HepG2 (cell line): ENCODE data around the gene FIGLA. TPM values are rescaled to one million over a fixed set of nuclear protein-coding genes. Genes with fewer than 3 reads are reported as not detected.
A peak's percentile ranks its signal among the peaks of the same experiment; 100 is the strongest.

Experiments
- FOXA1 ChIP-seq, 2 experiments: fragments of 450-650 bp in 1 of 2; sonication (generic) in 1 of 2; formaldehyde crosslinking in 1 of 2; IDR thresholded peaks; 2 replicates each; pipeline versions ENCODE4 v1.4.0 to v1.6.1; 2016 to 2020; ENCODE audit warnings: missing genetic modification reagents in 1 of 2
- GZF1 ChIP-seq: sonication (generic); formaldehyde crosslinking; IDR thresholded peaks from 2 replicates; pipeline ENCODE4 v1.5.1; 2020; ENCODE audit warnings: mild to moderate bottlenecking, missing genetic modification reagents
- HDAC2 ChIP-seq: sonication (generic); formaldehyde crosslinking; IDR thresholded peaks from 2 replicates; pipeline ENCODE4 v1.4.0; 2020; ENCODE audit warnings: missing genetic modification reagents
- ONECUT2 ChIP-seq: sonication (generic); formaldehyde crosslinking; IDR thresholded peaks from 2 replicates; pipeline ENCODE4 v1.4.0; 2020; ENCODE audit warnings: missing genetic modification reagents
- PAX8 ChIP-seq: sonication (generic); formaldehyde crosslinking; IDR thresholded peaks from 2 replicates; pipeline ENCODE4 v1.8.0; 2022; ENCODE audit warnings: mild to moderate bottlenecking, missing genetic modification reagents, borderline replicate concordance
- RELA ChIP-seq: sonication (generic); formaldehyde crosslinking; IDR thresholded peaks from 2 replicates; pipeline ENCODE4 v1.4.0; 2020; ENCODE audit warnings: missing genetic modification reagents
- RXRA ChIP-seq: sonication (generic); formaldehyde crosslinking; IDR thresholded peaks from 2 replicates; pipeline ENCODE4 v1.5.1; 2020; ENCODE audit warnings: missing genetic modification reagents
- SMAD9 ChIP-seq: sonication (generic); formaldehyde crosslinking; IDR thresholded peaks from 2 replicates; pipeline ENCODE4 v1.5.1; 2020; ENCODE audit warnings: mild to moderate bottlenecking, missing genetic modification reagents
- ZNF460 ChIP-seq: sonication (generic); formaldehyde crosslinking; IDR thresholded peaks from 2 replicates; pipeline ENCODE4 v1.5.1; 2020; ENCODE audit warnings: missing genetic modification reagents, mild to moderate bottlenecking, borderline replicate concordance
- ZNF780A ChIP-seq: sonication (generic); formaldehyde crosslinking; IDR thresholded peaks from 2 replicates; pipeline ENCODE4 v1.8.0; 2022; ENCODE audit warnings: mild to moderate bottlenecking, missing genetic modification reagents, moderate library complexity
- polyA plus RNA-seq, 8 experiments: library from polyadenylated mRNA; depleted of rRNA in 3 of 8; stranded (reverse) in 7 of 8; unstranded in 1 of 8; fragments of >200 nt; fragmentation: Illumina TruSeq in 4 of 8; extraction: Trizol in 4 of 8; gene quantifications; 2 replicates each; pipeline versions ENCODE4 v1.2.1 to v1.2.3, GENCODE V29; 2011 to 2016; ENCODE audit warnings: low read depth in 4 of 8, missing spikeins in 1 of 8, mixed read lengths in 1 of 8; ENCODE audit not compliant: insufficient read depth in 1 of 8
- total RNA-seq, 5 experiments: library from RNA; depleted of rRNA; stranded (reverse); fragments of >200 nt; fragmentation: Illumina TruSeq; extraction: Trizol; gene quantifications; 2 replicates each; pipeline ENCODE4 v1.2.3, GENCODE V29; 2016; ENCODE audit warnings: low read depth in 1 of 5
- TF ChIP-seq, protein P1 (sequence below): IDR thresholded peaks from 2 replicates; pipeline ENCODE4 v1.6.1; 2016; ENCODE audit warnings: low read depth, missing genetic modification reagents, missing compliant biosample characterization
- TF ChIP-seq, protein P2 (sequence below): sonication (generic); formaldehyde crosslinking; IDR thresholded peaks from 2 replicates; pipeline ENCODE4 v1.5.1; 2020; ENCODE audit warnings: missing genetic modification reagents, mild to moderate bottlenecking, borderline replicate concordance
- TF ChIP-seq, protein P3 (sequence below): sonication (generic); formaldehyde crosslinking; IDR thresholded peaks from 2 replicates; pipeline ENCODE4 v1.5.1; 2020; ENCODE audit warnings: mild to moderate bottlenecking, missing genetic modification reagents, moderate library complexity
- TF ChIP-seq, protein P4 (sequence below): sonication (generic); formaldehyde crosslinking; IDR thresholded peaks from 2 replicates; pipeline ENCODE4 v1.5.1; 2020; ENCODE audit warnings: missing genetic modification reagents, mild to moderate bottlenecking, borderline replicate concordance
- TF ChIP-seq, protein P5 (sequence below): sonication (generic); formaldehyde crosslinking; IDR thresholded peaks from 2 replicates; pipeline ENCODE4 v1.4.0; 2020; ENCODE audit warnings: missing genetic modification reagents

The FIGLA gene
- total and polyA plus RNA-seq, 2 of the 13 experiments (the other 11 are each of a cell fraction or from before 2014, with no cell fraction given), result not detected

DNA sequence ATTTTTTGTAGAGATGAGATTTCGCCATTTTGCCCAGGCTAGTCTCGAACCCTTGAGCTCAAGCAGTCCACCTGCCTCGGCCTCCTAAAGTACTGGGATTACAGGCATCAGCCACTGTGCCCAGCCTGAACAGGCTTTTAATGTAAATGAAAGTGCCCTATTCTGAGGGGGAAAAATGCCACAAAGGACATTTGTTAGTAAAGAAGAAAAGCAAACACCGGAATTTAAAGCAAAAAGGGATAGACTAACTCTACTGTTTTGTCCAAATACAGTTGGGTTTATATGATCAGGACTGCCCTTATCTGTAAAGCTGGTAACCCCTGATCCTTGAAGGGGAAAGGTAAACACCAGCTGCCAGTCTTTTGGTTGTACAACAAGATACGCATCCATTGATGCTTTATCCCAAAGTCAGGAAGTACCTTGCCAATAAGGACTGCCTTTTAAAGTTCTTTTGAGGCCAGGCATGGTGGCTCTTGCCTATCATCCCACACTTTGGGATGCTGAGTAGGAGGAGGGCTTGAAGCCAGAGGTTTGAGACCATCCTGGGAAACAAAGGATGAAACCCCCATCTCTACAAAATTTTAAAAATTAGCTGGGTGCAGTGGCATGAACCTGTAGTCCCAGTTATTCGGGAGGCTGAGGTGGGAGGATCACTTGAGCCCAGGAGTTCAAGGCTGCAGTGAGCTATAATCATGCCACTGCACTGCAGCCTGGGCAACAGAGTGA, 16.8 kb upstream of the FIGLA start (continued):
- TF ChIP-seq RXRA (peak; percentile 92; the same call in 1 of the 2 replicates), ONECUT2 (CRISPR knock-in tag) (peak; percentile 70), RELA (no peak), ZNF780A (CRISPR knock-in tag) (no peak), ZNF460 (CRISPR knock-in tag) (no peak), HDAC2 (peak; percentile 99), GZF1 (CRISPR knock-in tag) (no peak), FOXA1 (IDR thresholded peaks at IDR 0.05) (peak; percentile 87), FOXA1 (CRISPR knock-in tag; IDR thresholded peaks at IDR 0.05) (peak; percentile 99), PAX8 (CRISPR knock-in tag) (no peak), SMAD9 (CRISPR knock-in tag) (no peak)
- TF ChIP-seq, protein P1, sequence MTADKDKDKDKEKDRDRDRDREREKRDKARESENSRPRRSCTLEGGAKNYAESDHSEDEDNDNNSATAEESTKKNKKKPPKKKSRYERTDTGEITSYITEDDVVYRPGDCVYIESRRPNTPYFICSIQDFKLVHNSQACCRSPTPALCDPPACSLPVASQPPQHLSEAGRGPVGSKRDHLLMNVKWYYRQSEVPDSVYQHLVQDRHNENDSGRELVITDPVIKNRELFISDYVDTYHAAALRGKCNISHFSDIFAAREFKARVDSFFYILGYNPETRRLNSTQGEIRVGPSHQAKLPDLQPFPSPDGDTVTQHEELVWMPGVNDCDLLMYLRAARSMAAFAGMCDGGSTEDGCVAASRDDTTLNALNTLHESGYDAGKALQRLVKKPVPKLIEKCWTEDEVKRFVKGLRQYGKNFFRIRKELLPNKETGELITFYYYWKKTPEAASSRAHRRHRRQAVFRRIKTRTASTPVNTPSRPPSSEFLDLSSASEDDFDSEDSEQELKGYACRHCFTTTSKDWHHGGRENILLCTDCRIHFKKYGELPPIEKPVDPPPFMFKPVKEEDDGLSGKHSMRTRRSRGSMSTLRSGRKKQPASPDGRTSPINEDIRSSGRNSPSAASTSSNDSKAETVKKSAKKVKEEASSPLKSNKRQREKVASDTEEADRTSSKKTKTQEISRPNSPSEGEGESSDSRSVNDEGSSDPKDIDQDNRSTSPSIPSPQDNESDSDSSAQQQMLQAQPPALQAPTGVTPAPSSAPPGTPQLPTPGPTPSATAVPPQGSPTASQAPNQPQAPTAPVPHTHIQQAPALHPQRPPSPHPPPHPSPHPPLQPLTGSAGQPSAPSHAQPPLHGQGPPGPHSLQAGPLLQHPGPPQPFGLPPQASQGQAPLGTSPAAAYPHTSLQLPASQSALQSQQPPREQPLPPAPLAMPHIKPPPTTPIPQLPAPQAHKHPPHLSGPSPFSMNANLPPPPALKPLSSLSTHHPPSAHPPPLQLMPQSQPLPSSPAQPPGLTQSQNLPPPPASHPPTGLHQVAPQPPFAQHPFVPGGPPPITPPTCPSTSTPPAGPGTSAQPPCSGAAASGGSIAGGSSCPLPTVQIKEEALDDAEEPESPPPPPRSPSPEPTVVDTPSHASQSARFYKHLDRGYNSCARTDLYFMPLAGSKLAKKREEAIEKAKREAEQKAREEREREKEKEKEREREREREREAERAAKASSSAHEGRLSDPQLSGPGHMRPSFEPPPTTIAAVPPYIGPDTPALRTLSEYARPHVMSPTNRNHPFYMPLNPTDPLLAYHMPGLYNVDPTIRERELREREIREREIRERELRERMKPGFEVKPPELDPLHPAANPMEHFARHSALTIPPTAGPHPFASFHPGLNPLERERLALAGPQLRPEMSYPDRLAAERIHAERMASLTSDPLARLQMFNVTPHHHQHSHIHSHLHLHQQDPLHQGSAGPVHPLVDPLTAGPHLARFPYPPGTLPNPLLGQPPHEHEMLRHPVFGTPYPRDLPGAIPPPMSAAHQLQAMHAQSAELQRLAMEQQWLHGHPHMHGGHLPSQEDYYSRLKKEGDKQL (CRISPR knock-in tag), result peak; percentile 95
- TF ChIP-seq, protein P2, sequence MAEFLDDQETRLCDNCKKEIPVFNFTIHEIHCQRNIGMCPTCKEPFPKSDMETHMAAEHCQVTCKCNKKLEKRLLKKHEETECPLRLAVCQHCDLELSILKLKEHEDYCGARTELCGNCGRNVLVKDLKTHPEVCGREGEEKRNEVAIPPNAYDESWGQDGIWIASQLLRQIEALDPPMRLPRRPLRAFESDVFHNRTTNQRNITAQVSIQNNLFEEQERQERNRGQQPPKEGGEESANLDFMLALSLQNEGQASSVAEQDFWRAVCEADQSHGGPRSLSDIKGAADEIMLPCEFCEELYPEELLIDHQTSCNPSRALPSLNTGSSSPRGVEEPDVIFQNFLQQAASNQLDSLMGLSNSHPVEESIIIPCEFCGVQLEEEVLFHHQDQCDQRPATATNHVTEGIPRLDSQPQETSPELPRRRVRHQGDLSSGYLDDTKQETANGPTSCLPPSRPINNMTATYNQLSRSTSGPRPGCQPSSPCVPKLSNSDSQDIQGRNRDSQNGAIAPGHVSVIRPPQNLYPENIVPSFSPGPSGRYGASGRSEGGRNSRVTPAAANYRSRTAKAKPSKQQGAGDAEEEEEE (CRISPR knock-in tag), result no peak
- TF ChIP-seq, protein P3, sequence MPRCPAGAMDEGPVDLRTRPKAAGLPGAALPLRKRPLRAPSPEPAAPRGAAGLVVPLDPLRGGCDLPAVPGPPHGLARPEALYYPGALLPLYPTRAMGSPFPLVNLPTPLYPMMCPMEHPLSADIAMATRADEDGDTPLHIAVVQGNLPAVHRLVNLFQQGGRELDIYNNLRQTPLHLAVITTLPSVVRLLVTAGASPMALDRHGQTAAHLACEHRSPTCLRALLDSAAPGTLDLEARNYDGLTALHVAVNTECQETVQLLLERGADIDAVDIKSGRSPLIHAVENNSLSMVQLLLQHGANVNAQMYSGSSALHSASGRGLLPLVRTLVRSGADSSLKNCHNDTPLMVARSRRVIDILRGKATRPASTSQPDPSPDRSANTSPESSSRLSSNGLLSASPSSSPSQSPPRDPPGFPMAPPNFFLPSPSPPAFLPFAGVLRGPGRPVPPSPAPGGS, result no peak
- TF ChIP-seq, protein P4, sequence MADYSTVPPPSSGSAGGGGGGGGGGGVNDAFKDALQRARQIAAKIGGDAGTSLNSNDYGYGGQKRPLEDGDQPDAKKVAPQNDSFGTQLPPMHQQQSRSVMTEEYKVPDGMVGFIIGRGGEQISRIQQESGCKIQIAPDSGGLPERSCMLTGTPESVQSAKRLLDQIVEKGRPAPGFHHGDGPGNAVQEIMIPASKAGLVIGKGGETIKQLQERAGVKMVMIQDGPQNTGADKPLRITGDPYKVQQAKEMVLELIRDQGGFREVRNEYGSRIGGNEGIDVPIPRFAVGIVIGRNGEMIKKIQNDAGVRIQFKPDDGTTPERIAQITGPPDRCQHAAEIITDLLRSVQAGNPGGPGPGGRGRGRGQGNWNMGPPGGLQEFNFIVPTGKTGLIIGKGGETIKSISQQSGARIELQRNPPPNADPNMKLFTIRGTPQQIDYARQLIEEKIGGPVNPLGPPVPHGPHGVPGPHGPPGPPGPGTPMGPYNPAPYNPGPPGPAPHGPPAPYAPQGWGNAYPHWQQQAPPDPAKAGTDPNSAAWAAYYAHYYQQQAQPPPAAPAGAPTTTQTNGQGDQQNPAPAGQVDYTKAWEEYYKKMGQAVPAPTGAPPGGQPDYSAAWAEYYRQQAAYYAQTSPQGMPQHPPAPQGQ (CRISPR knock-in tag), result no peak
- TF ChIP-seq, protein P5, sequence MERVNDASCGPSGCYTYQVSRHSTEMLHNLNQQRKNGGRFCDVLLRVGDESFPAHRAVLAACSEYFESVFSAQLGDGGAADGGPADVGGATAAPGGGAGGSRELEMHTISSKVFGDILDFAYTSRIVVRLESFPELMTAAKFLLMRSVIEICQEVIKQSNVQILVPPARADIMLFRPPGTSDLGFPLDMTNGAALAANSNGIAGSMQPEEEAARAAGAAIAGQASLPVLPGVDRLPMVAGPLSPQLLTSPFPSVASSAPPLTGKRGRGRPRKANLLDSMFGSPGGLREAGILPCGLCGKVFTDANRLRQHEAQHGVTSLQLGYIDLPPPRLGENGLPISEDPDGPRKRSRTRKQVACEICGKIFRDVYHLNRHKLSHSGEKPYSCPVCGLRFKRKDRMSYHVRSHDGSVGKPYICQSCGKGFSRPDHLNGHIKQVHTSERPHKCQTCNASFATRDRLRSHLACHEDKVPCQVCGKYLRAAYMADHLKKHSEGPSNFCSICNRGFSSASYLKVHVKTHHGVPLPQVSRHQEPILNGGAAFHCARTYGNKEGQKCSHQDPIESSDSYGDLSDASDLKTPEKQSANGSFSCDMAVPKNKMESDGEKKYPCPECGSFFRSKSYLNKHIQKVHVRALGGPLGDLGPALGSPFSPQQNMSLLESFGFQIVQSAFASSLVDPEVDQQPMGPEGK (CRISPR knock-in tag), result peak; percentile 80
